Activated naive CD8-positive, alpha-beta T cell treated with anti-CD3 and anti-CD28 coated beads, Interleukin-2, amount 50 U/mL, for 16 hours (primary cell): ENCODE data around the gene CFAP54.

ENCODE experiments used
- DNase-seq: peaks from one replicate; pipeline ENCODE4 v3.0.0-alpha.2; 2020; ENCODE audit warnings: low read depth, low spot score

Gene CFAP54

DNA sequence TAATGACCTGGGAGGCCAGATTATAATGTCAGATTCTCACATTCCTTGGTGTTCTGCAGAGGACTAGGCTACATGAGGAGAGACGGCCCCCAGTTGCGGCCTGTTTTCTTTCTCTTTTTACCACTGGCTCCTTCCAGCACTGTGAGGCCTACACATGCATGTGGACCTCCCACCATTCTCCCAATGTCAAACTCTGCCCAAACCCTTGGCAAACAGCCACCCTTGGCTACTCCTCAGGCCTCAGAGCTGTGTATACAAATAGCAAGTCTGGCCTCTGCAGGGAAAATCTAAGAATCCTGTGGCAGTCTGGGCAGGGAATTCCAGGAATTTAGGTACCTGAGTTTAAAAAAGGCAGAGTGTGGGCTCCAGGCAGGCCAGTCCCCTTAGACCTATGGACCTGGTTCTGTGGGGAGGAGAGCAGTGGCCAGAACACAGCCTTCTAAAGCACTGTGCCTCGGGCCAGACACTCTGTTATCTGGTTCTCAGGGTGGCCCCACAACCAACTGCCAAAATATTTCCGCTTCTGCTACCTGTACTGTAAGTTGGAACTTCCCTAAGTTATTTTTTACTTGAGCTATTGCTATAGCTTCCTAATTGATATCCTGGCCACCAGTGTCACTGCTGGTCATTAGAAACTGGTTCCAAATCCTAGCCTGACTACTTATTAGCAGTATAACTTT lies 397.8 kb downstream of the CFAP54 start:
- DNase-seq, result no peak

DNA sequence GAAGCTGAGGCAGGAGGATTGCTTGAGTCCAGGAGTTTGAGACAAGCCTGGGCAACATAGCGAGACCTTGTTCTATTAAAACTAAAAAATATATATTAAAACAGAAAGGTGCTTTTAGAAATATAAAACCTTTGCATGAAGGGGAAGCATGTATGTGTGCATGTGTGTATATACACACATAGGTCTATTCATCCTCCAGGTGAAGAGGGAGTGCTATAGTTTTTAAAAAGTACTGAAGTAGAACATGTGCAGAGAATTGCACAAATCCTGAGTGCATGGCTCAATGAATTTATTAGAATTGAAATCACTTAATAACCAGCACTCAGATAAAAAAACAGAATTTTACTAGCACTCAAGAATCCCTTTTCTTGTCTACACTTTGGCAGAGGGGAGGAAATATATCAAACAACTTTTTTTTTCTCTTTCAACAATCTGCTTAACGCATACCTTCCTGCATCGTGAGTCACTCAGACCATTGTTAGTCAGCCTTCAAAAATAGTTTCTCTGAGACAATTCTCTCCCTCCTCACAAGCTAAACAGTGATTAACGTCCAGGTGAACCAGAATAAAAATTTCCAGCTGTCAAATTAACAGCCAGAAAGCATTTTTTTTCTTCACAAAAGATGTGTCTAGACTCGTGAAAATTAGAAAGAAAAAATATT lies 400.0 kb downstream of the CFAP54 start:
- no peak for DNase-seq

DNA sequence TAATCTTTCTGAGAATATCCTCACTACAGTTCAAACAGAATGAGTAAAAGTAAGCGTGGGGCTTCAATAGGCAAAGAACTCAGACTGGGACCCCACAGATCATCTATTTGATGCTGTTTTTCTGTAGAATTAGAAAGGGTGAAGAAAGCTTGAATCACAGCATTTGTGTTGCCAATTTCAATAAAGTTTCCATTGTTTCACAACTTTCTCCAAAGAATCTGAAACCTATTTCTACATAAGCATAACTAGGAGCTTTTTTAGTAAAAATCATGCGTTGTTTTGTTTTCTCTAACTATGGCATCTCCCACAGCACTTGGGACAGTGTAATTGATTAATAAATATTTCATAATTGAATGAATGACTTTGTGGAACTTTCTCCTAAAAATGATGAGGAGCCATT lies 401.0 kb downstream of the CFAP54 start:
- no peak for DNase-seq

DNA sequence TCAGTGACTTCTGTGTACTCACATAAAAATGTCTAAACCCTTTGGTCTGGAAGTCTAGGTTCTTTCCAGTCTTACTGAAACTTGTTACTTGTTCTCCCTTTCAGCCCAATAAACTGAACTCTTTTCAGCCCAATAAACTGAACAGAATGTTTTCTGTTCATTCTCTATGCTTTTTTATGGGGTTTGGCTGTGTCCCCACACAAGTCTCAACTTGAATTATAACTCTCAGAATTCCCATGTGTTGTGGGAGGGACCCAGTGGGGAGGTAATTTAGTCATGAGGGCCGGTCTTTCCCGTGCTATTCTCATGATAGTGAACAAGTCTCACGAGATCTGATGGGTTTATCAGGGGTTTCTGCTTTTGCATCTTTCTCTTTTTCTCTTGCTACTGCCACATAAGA lies 402.7 kb downstream of the CFAP54 start:
- no peak for DNase-seq

DNA sequence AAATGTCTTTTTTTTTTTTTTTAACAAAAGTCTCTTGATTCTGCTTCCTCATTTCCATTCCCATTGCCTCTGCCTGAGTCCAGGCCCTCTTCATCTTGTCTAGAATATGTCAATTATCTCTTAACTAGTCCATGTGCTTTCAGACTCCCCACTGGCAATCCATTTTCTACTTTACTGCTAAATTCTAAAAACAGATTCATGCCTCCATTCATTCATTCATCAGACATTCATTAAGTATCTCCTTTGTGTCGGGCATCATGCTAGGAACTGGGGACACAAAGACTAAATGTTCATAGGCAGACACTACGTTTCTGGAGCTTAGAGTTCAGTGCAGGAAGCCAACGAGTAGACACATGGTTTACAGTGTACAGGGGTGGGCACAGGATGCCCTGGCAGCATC lies 408.0 kb downstream of the CFAP54 start:
- DNase-seq, result no peak

DNA sequence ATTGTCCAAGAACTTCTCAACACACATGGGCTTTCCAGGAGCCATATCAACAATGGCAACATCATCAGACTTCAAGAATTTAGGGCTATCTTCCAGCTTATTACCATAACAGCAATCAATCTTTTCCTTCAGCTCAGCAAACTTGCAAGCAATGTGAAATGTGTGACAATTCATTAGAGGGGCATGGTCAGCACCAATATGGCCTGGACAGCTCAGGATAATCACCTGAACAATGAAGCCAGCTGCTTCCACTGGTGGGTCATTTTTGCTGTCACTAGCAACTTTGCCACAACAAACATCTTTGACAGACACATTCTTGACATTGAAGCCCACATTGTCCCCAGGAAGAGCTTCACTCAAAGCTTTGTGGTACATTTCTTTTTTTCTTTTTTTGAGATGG lies 411.8 kb downstream of the CFAP54 start:
- no peak for DNase-seq

DNA sequence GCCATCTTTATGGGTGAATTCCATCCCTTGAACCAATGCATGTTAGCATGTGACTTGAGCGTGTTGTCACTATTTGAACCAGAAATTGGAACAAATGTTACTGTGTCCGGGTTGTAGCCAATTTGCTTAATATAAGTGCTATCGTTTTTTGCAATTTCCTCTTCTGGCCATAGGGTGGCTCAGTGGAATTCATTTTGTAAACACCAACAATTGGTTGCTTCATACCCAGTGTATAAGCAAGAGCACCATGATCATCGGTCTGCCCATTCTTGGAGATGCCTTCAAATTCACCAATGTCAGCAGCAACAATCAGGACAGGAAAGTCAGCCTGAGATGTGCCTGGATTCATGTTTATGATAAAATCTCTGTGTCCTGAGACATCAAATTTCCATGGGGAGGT lies 412.7 kb downstream of the CFAP54 start:
- no peak for DNase-seq

DNA sequence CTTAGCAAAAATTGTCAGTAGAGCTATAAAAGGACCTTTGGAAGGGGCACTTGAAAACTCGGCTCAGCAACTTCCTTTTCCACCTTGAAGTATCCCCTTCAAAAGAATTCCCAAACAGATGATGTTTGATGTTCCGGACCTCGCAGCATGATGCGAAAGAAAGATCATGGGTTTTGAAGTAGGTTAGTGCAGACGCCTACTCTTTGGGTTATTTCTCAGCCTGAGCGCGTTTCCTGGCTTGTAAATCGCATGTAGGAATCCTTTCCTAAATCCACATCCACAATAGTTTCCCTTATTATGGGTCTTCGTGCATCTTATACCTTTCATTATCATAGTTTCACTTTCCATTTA lies 417.1 kb downstream of the CFAP54 start:
- no peak for DNase-seq

DNA sequence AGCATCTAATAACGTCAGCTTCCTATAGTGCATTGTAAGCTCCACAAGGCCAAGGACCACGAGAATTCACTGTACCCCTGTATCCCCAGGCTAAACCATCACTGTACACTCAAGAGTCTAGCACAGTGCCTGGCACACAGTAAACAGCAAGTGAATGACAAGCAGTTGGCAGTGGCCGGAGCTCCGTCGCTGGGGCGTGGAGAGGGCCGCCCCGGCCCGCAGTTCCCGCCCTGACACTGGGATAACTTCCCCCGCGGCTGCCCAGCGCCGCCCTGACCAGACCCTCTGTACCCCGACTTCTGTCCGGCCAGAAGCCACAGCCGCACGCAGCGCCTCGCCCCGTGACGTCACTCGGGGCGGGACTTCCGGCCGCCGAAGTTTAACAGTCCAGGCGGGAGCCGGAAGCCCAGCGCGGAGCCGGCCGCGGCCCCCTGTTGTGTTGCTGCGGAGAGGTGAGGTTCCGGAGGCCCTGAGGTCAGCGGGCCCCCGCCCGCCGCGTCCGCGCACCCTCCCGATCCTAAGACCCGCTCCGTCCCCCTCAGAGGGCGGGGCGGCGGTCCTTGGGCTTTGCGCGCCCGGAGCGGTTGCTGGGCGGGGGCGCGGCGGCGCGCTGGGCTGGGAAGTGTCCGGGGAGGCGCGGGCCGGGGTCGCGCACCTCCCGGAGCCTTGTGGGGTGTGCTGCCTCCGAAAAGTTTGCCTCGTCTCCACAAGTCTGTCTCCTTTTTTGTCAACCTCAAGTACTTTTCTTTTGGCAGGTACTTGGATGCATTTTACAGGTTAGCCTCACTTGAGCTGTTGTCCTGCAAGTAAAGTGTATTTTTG lies 417.7 kb downstream of the CFAP54 start, which contains the start of gene NEDD1:
NEDD1 (plus strand) TSS at position 409 of the 822 bp plus-strand sequence. CDS start 2,503 bp downstream, outside the sequence.
- peak; percentile 62 for DNase-seq

DNA sequence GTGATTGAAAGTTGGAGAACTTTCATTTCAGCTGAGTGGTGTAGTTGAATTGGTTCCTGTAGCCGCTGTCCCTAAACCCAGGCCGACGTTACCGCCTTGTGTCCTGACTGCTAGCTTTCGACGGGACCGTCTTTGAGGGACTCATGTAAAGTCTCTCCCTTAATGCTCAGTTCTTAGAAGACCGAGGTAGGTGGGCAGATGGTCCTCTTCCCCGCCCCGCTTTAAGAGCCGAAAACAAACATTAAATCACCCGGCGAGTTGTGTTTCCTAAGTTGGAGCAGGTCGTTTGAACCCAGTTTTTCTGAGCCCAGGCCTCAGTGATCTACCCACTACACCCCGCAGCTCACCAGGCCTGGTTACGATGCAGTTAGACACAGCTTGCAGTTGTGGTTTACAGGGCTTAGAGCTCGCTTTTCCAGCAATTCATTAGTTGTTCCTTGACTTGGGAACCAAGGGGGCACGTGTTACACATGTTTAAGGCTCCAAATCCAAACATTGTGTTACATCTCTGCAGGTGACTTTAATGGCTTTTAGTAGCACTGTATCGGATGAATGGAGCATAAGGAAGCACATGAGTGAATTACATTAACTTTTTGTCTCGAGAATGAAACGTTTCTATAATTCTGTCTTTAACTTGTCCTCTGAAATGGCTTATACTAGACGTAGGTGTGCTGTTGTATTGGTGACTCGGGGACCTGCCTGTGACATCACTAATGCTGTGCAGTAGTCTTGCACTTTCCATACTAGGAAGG lies 418.5 kb downstream of the CFAP54 start:
- no peak for DNase-seq

DNA sequence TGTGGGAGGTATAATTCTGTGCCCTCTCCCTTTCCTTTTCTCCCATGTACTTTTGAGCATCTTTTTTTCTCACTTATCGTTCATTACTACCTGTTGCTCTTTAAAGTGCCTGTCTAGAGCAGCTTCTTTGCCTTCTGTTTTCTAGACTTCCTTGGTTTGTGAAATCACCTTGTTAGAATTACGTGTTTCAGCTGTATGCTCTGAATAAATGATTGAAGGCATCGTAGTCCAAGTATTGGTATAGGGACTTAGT lies 419.0 kb downstream of the CFAP54 start:
- DNase-seq, result no peak

DNA sequence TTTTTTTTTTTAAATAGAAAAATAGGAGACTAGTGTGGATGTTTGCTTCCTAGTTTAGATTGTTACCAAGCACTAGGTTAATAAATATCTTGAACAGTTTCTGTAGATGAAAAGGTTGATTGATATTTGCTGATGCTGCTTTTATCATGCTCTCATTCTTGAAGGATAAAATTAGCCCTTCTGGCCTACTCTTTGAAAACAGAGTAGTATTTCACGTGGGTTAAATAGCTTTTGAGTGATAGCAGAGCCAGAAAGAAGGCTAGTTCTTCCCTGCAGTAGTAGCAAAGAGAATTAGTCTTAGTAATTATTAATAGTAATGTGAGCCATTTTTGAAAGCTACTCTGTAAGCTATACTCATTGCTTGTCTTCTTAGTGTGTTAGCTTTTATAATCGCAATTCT lies 422.9 kb downstream of the CFAP54 start:
- no peak for DNase-seq

DNA sequence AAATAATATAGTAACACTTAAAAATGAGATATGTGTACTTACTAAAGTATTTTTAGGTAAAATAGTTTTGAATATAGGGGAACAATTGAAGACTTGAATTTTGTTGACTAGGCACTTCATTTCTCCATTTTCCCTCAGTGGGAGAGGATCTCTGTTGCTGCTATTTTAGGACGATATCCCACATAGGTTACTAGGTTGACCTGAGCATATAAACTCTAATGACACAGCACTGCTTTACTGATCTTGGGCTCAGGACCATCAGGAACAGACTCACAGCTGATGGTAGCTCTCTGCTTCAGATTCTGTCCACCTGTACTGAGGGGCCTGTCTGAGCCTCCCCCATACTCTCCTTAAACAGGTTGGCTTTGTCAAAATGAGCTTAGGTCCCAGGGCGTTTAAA lies 423.6 kb downstream of the CFAP54 start:
- DNase-seq, result no peak

DNA sequence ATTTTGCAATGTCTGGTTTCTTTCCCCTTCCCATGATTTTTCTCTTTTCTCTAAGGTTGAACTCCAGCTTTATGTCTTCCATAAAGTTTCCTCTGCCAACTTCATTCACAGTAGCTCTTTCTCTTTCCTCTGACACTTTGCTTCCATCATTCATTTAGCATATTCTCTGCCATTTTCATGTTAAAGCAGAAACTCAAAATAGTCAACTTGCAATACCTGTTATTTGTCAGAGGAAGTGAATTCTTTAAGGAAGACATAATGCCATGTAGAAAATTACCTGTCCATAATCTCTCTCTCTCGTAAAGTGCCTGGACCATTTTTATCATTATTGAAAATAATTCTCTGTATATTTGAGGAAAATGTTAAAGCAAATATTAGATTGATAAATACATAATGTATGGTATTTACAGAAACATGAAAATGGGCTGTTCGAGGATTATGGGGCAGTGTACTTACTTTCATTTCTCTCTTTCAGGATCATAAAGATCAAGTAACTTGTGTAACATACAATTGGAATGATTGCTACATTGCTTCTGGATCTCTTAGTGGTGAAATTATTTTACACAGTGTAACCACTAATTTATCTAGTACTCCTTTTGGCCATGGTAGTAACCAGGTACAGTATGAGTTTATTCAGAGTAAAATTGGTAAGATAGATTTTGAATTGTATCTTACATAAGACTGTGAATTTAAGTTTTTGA lies 430.3 kb downstream of the CFAP54 start:
- no peak for DNase-seq
